Measurements from ENCODE around the gene KRTAP9-2.
"Not testable (repeated sequence)": the region's sequence is repeated elsewhere in the genome, so short reads cannot be mapped to it uniquely, and the experiment has no call there.

- TF ChIP-seq, protein P1, sequence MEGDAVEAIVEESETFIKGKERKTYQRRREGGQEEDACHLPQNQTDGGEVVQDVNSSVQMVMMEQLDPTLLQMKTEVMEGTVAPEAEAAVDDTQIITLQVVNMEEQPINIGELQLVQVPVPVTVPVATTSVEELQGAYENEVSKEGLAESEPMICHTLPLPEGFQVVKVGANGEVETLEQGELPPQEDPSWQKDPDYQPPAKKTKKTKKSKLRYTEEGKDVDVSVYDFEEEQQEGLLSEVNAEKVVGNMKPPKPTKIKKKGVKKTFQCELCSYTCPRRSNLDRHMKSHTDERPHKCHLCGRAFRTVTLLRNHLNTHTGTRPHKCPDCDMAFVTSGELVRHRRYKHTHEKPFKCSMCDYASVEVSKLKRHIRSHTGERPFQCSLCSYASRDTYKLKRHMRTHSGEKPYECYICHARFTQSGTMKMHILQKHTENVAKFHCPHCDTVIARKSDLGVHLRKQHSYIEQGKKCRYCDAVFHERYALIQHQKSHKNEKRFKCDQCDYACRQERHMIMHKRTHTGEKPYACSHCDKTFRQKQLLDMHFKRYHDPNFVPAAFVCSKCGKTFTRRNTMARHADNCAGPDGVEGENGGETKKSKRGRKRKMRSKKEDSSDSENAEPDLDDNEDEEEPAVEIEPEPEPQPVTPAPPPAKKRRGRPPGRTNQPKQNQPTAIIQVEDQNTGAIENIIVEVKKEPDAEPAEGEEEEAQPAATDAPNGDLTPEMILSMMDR (optimal IDR thresholded peaks at IDR 0.05 in 1 of 3, IDR thresholded peaks at IDR 0.05 in 1 of 3, conservative IDR thresholded peaks at IDR 0.05 in 1 of 3; ENCODE audit: extremely low read depth in 1 of 3, insufficient read depth in 2 of 3, low read length in 3 of 3), result not testable (repeated sequence)
- TF ChIP-seq EZH2 (IDR thresholded peaks at IDR 0.05; ENCODE audit: low read length), result not testable (repeated sequence)
Observed at GRCh38 chr17:41249637-41250240, 23.3 kb downstream of the KRTAP9-2 start, which contains the start of gene KRTAP9-4.

Measured in keratinocyte (primary cell).